ENCODE data around the gene ANKRD24.
"Not testable (repeated sequence)": the region's sequence is repeated elsewhere in the genome, so short reads cannot be mapped to it uniquely, and the experiment has no call there.

The ANKRD24 gene

GRCh38 chr19:4233282-4233853 is 50.9 kb downstream of the ANKRD24 start:
- DNase-seq: peak; percentile 14

GRCh38 chr19:4234142-4234861 is 51.8 kb downstream of the ANKRD24 start:
- DNase-seq: no peak

GRCh38 chr19:4234862-4235201 is 52.3 kb downstream of the ANKRD24 start:
- DNase-seq: no peak

- DNase-seq: not testable (repeated sequence)
Observed at GRCh38 chr19:4237510-4237909, 55.0 kb downstream of the ANKRD24 start.

- no peak for DNase-seq
Observed at GRCh38 chr19:4238831-4239230, 56.3 kb downstream of the ANKRD24 start.

GRCh38 chr19:4241824-4242430 is 59.4 kb downstream of the ANKRD24 start:
- no peak for DNase-seq

- DNase-seq: not testable (repeated sequence)
Observed at GRCh38 chr19:4245938-4246337, 63.4 kb downstream of the ANKRD24 start.

GRCh38 chr19:4246767-4247593 is 64.5 kb downstream of the ANKRD24 start, which contains the start of gene YJU2:
Gene YJU2 (plus strand): TSS chr19:4247080. CDS start chr19:4247147, 67 bp downstream.
- DNase-seq: peak; percentile 99

- no peak for DNase-seq
Observed at GRCh38 chr19:4256563-4256962, 74.1 kb downstream of the ANKRD24 start.

GRCh38 chr19:4257025-4257424 is 74.5 kb downstream of the ANKRD24 start:
- DNase-seq: no peak

- DNase-seq: no peak
Observed at GRCh38 chr19:4258181-4258580, 75.7 kb downstream of the ANKRD24 start.

GRCh38 chr19:4260613-4261191 is 78.2 kb downstream of the ANKRD24 start:
- DNase-seq: no peak

GRCh38 chr19:4264812-4265211 is 82.3 kb downstream of the ANKRD24 start:
- DNase-seq: no peak

- no peak for DNase-seq
Observed at GRCh38 chr19:4266253-4267000, 83.9 kb downstream of the ANKRD24 start.

GRCh38 chr19:4267101-4267900 is 84.8 kb downstream of the ANKRD24 start:
- DNase-seq: peak; percentile 34

GRCh38 chr19:4267901-4268815 is 85.7 kb downstream of the ANKRD24 start:
- DNase-seq: no peak

- DNase-seq: no peak
Observed at GRCh38 chr19:4268816-4269430, 86.4 kb downstream of the ANKRD24 start.

- DNase-seq: no peak
Observed at GRCh38 chr19:4272894-4273293, 90.4 kb downstream of the ANKRD24 start.

- not testable (repeated sequence) for DNase-seq
Observed at GRCh38 chr19:4274321-4274686, 91.8 kb downstream of the ANKRD24 start.
